Suppressor macrophage treated with lipopolysaccharide for 4 hours (primary cell): ENCODE results near the gene TRPV3.
"Not testable (repeated sequence)": the region's sequence is repeated elsewhere in the genome, so short reads cannot be mapped to it uniquely, and the experiment has no call there.

ENCODE experiments used
- DNase-seq: peaks from one replicate; pipeline ENCODE4 v3.0.0-alpha.2; 2020

The TRPV3 gene

GRCh38 chr17:3519472-3519871 lies 38.1 kb downstream of the TRPV3 start:
- DNase-seq: not testable (repeated sequence)

DNA sequence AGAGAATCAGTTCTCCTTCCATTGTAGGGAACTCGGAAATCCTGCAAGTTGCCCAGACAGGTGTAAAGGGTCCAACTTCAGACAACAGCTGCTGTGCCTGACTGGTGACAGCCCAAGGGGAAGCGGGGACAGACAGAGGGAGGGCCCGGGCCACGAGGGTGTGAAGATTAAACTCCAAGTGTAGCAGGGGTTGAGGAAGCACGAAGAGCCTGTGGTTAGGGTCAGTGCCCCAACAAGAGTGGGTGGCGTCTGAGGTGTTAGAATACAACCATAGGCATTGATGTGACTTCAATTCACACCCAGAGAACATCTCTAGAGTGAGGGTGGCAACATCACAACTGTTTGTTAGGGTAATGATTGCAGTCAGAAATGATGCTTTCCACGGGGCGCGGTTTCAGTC lies 42.7 kb downstream of the TRPV3 start:
- no peak for DNase-seq

- DNase-seq: not testable (repeated sequence)
These were observed 43.4 kb downstream of the TRPV3 start for GRCh38 chr17:3514167-3514566.

DNA sequence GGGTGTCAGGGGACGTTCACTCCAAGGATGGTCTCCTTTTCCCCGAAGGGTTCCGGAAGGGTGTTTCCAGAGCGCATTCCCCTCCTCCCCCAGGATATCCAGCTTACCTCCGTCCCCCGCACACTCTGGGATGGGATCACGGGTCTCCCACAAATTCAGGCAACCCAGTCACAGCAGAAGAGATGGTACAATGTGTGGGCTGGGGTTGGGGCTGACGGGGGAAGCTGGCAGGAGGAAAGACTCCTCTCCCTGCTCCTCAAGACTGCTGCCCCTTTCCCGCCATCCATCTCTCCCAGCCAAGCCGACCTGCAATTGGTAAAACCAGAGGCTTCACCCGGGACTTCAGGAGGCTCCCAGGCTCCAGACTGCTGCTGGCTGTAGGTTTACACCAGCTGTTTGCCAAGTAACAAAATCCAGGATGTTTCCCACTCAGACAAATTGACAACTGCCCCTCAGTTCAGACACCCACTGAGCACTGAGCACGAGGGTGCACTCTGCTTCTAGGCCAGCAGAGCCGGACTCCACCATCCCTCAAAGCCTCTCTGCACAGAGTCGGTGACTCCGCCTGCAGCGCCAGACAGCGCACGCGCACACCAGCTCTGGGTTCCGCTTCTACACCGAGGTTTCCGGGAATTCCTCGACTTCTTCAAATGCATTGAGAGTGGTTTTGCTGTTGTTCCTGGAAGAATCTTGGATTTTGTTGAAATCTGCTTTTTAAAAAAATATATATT lies 44.1 kb downstream of the TRPV3 start:
- DNase-seq: no peak

DNA sequence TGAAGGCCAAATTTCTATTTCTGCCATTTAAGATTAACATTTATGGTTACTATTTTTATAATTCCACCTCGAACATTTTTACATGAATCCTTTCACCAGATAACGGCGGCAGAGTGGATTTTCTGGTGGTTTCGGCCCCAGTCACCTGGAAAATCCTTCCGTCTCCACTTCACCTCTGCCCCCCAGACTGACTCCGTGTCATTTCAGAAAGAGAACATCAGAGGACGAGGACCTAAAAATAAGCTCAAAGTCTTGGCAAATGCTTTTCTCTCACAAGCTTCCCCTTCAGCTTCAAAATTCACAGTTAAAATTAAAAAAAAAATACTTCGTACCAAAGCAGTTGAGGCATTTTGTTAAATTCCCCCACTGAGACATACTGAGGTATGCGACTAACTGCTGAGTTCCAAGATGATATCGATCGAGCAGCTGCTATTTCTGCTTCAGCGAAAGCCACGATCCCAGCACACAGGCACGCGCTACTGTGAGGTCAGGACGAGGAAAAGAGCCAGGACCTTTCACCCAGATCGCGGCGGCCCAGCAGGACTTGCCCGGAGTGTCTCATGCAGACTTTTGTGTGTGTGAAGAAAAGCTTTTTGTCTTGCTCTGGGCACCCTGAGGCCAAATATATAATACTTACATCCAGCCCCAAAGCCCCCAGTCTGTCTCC lies 45.0 kb downstream of the TRPV3 start:
- DNase-seq: no peak

GRCh38 chr17:3511852-3512504 lies 45.6 kb downstream of the TRPV3 start:
- no peak for DNase-seq

DNA sequence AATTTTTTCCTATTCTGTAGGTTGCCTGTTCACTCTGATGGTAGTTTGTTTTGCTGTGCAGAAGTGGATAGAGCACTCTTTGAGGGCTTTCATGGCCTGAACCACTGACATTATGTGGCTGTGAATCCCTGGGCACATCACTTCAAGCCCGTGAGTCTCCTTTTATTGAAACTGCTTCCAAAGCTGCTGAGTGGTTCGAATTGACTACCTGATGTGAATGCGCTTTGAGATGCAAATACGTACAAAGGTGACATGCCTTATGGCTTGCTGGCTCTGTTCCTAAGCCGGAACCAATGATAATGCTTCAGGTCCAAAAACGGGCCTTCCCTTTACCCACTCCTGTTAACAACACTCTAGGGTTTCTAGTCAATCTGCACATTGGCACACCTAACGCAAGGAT lies 47.5 kb downstream of the TRPV3 start:
- DNase-seq: no peak

GRCh38 chr17:3507869-3508268 lies 49.7 kb downstream of the TRPV3 start:
- no peak for DNase-seq

DNA sequence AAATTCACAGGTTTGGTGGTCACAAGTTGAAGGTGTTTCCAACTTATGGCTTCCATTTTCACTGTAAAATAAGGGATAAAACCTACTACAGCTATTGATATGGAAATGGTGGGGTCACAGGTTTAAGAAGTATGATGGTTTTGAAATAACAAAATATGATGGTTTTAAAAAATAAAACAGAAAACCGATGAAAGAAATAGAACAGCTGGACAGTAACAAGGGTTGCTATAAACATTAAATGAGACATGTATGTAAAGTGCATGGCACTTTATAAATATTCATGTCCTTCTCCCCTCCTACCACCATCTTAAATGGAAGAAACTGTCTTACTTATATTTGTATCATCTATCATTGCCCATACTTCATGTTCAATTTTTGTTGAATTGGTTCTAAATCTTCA lies 50.5 kb downstream of the TRPV3 start:
- DNase-seq: no peak

GRCh38 chr17:3506054-3506453 lies 51.6 kb downstream of the TRPV3 start:
- no peak for DNase-seq

DNA sequence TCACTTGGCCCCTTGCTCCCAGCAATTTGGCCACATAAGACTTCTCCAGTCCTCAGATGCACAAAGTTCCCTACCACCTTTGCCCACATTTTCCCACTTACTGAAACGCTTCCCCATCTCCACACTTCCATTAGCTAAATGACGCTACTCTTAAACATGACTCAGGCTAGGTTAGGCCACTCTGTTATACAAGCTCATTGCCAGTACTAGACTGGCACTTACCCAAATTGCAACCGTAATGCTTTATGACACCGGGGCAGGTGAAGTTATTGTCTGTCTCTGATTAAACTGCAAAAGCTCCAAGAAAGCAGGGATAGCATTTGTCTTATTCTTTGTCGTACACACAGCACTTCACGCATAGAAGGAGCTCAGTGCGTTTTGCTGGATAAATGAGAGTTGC lies 52.6 kb downstream of the TRPV3 start:
- no peak for DNase-seq

DNA sequence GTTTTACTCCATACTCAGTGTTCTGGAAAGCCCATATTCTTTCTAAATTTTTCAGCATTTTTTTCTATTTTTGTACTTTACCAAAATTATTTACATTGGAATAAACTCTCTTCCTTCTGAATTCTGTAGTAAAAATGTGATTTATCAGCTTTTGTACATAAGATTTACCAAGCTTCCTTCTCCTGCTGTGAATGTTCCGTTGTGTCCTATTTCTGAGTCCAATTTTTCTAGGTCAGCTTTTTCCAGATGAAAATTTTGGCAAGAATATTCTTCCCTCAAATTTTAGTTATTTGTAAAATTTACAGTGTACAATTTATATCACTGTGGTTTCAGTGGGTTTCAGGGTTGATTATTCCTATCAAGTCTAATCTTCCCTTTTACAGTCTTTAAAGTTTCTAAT lies 54.3 kb downstream of the TRPV3 start:
- no peak for DNase-seq

GRCh38 chr17:3502466-3502865 lies 55.1 kb downstream of the TRPV3 start:
- peak; percentile 3 for DNase-seq

GRCh38 chr17:3501344-3501743 lies 56.3 kb downstream of the TRPV3 start:
- DNase-seq: no peak

DNA sequence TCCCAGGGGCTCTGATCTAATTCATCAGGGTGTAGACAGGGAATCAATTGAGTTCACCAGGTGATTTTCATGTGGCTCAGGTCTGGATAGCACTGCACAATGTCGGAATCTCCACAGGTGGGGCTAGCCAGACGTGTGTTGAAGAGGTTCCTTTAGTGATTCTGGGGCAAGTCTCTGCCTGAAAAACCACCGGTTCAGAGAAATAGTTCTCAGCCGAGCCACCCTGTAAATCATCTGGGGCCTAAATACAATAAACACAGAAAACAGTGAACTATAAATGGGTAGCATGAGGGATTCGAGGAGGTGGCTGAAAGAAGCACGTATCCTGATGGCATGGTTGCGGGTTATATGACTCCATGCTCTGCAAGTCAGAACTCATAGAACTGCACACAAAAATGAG lies 60.5 kb downstream of the TRPV3 start:
- DNase-seq: no peak

DNA sequence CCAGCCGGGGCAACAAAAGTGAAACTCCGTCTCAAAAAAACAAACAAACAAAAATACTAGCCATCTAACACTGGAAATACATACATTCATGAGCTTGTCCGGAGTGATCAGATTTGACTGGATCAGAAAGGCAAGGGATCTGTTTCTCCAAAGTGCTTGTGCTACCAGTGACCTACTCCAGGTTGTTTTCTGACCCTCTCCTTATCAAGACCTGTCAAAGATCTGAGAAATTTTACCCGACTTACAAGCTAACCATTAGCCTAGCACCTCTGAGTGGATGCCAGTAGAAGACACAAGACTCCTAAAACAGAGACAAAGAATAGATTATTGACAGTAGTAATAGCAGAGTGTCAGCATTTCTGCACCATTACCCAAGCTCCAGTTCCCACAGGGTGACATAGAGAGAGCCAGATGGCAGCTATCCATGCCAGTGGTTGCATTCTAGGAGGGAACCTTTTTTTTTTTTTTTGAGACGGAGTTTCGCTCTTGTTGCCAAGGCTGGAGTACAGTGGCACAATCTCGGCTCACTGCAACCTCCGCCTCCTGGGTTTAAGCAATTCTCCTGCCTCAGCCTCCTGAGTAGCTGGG lies 72.0 kb downstream of the TRPV3 start:
- DNase-seq: no peak

DNA sequence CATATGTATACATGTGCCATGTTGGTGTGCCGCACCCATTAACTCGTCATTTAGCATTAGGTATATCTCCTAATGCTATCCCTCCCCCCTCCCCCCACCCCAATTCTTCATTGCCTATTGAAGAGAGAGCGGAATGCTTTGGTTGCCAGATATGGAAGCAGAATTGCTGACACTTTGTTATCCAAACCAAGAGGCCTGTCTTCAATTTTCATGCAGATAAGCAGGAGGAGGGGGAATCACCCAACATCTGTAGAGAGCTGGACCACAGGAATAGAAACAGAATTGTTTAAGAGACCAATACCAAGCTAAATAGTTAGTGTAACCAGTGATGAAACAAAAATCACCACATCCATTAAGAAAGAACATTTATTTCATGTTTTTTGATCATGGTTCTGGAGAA lies 74.8 kb downstream of the TRPV3 start:
- no peak for DNase-seq

DNA sequence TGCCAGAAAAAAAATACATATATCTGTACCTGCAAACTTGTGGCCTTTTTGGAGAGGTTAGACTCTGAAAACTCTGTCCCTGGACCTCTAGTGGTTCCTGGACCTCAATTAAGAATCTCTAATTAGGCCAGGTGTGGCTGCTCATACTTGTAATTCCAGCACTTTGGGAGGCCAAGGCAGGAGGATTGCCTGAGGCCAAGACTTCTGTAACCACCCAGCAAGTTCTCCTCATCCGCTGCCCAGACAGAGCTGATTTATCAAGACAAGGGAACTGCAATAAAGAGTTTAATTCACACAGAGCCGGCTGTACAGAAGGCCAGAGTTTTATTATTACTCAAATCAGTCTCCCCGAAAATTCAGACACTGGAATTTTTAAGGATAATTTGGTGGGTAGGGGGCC lies 77.6 kb downstream of the TRPV3 start:
- DNase-seq: no peak

DNA sequence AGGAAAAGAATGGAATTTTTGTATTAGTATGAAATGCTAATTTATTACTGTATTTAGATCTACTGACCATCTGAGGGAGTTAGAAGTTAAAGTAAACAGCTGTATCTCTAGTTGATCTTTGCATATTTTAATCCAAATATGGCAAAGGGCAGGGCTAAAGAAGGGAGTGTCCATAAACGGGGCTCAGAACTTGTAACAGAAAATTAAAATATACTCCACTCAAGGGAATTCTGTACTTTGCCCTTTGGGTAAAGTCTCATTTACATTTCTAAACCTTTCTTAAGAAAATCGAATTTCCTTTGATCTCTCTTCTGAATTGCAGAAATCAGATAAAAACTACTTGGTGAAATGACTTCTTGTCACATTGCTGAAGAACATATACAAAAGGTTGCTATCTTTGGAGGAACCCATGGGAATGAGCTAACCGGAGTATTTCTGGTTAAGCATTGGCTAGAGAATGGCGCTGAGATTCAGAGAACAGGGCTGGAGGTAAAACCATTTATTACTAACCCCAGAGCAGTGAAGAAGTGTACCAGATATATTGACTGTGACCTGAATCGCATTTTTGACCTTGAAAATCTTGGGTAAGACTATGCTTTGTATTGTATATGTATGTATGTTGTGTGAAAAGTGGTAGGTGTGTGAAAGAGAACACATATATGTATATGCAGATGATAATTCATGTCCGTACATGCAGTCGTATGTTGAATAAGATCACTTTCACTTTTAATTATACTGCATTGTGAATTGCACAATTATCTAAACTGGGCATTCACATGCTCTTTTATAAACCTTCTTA lies 81.6 kb downstream of the TRPV3 start, which contains the start of gene ASPA:
TSS of gene ASPA (plus strand) at position 186 of the 799 bp plus-strand sequence. CDS start at position 349, 163 bp downstream.
- no peak for DNase-seq

DNA sequence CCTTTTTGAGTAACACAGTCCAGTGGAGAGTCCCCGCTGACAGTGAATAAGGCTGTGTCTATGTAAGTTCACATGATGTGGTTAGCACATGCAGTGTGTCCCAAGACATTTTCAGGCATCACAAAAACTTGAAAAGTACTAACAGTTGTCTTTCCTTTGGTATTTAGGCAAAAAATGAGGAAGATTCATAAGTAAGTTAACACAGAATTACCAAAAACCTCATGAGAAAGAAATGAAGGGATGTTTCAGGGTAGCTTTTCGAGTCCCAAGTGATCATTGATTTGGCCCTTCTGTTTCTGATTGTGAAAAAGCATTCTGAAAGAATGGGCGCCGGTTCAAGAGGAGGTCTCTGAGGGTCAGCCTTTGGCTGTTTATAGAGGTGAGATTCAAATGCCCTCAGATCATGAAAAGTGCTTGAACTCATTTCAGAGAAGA lies 82.3 kb downstream of the TRPV3 start:
- no peak for DNase-seq

DNA sequence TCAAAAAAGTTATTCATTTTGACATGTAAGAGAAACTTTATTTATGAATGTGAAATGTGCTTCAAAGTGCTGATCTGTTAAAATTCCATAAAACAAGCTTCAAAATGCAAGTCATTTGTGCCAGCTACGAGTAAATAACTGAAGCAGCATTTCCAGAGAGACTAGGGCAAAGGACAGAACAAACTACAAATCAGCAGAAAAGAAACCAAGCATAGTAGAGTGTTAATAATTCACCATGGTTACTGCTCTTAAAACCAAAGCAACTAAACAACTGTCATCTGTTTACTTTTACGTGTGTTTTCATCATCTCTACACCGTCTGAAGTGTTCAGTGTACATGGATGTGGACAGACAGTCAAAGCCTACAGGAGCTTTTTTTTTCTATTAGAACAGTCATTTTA lies 83.4 kb downstream of the TRPV3 start:
- no peak for DNase-seq

- no peak for DNase-seq
These were observed 85.5 kb downstream of the TRPV3 start for GRCh38 chr17:3472137-3472536.

- no peak for DNase-seq
These were observed 86.0 kb downstream of the TRPV3 start, which contains the start of gene SPATA22 for GRCh38 chr17:3471599-3471998. Gene SPATA22 (minus strand): TSS chr17:3471819. CDS start chr17:3469325, 2,494 bp downstream.
